Measurements from ENCODE around the gene DPP9.
A peak's percentile ranks its signal among the peaks of the same experiment; 100 is the strongest.

Gene DPP9

GRCh38 chr19:4730740-4731171 is 7.1 kb upstream of the DPP9 start:
- no peak overlapping the region for H3K4me3 ChIP-seq (ENCODE audit: low read depth, low read length)
- peak; percentile 50 for TF ChIP-seq CTCF (IDR thresholded peaks at IDR 0.05; ENCODE audit: low read depth, low read length, missing control alignments)
- no peak for DNase-seq (ENCODE audit: low read depth)
- in situ Hi-C loops (cut with HindIII; ENCODE audit: low sequenced_read_pairs) = no loop called here

GRCh38 chr19:4728871-4729270 is 5.2 kb upstream of the DPP9 start:
- in situ Hi-C loops (cut with HindIII; ENCODE audit: low sequenced_read_pairs) = no loop called here
- DNase-seq (ENCODE audit: low read depth) = no peak
- no peak for TF ChIP-seq CTCF (IDR thresholded peaks at IDR 0.05; ENCODE audit: low read depth, low read length, missing control alignments)
- H3K4me3 ChIP-seq (ENCODE audit: low read depth, low read length) = no peak overlapping the region

GRCh38 chr19:4722671-4723594 is 709 bp downstream of the DPP9 start:
- DNase-seq (ENCODE audit: low read depth) = no peak
- no peak for TF ChIP-seq CTCF (IDR thresholded peaks at IDR 0.05; ENCODE audit: low read depth, low read length, missing control alignments)
- peak overlapping the region; percentile 94 for H3K4me3 ChIP-seq (ENCODE audit: low read depth, low read length)
- in situ Hi-C loops (cut with HindIII; ENCODE audit: low sequenced_read_pairs) = no loop called here

- TF ChIP-seq CTCF (IDR thresholded peaks at IDR 0.05; ENCODE audit: low read depth, low read length, missing control alignments) = no peak
- in situ Hi-C loops (cut with HindIII; ENCODE audit: low sequenced_read_pairs) = no loop called here
- H3K4me3 ChIP-seq (ENCODE audit: low read depth, low read length) = no peak overlapping the region
- no peak for DNase-seq (ENCODE audit: low read depth)
Observed at GRCh38 chr19:4721196-4721595, 2.4 kb downstream of the DPP9 start.

- in situ Hi-C loops (cut with HindIII; ENCODE audit: low sequenced_read_pairs) = no loop called here
- no peak for TF ChIP-seq CTCF (IDR thresholded peaks at IDR 0.05; ENCODE audit: low read depth, low read length, missing control alignments)
Observed at GRCh38 chr19:4720037-4720700, 3.5 kb downstream of the DPP9 start.

GRCh38 chr19:4719499-4719866 is 4.2 kb downstream of the DPP9 start:
- in situ Hi-C loops (cut with HindIII; ENCODE audit: low sequenced_read_pairs) = no loop called here

More at GRCh38 chr19:4720037-4720700, 3.5 kb downstream of the DPP9 start:
- DNase-seq (ENCODE audit: low read depth) = no peak
- no peak overlapping the region for H3K4me3 ChIP-seq (ENCODE audit: low read depth, low read length)

More at GRCh38 chr19:4719499-4719866, 4.2 kb downstream of the DPP9 start:
- no peak overlapping the region for H3K4me3 ChIP-seq (ENCODE audit: low read depth, low read length)
- no peak for DNase-seq (ENCODE audit: low read depth)
- no peak for TF ChIP-seq CTCF (IDR thresholded peaks at IDR 0.05; ENCODE audit: low read depth, low read length, missing control alignments)
